ENCODE measurements around the gene SCGB1A1.
A peak's percentile ranks its signal among the peaks of the same experiment; 100 is the strongest.

Gene SCGB1A1

GRCh38 chr11:62433904-62434276 is 15.1 kb downstream of the SCGB1A1 start:
- no peak overlapping the region for H3K4me3 ChIP-seq (ENCODE audit: low read depth in 1 of 2, low read length in 2 of 2)
- H3K36me3 ChIP-seq (ENCODE audit: control insufficient read depth in 1 of 2, insufficient read depth in 2 of 2, low read length in 2 of 2): no peaks in the 10 kb centered on the region
- H3K27ac ChIP-seq (ENCODE audit: low read depth, low read length): no peak overlapping the region
- peaks cover 36 to 41% of the 10 kb centered on the region in 2 donors for H3K4me1 ChIP-seq (ENCODE audit: control insufficient read depth in 1 of 2, insufficient read depth in 2 of 2, low read length in 2 of 2)
- H3K27me3 ChIP-seq (ENCODE audit: control insufficient read depth in 1 of 2, insufficient read depth in 2 of 2, low read length in 2 of 2): no peaks in the 10 kb centered on the region
- no peaks in the 10 kb centered on the region for H3K9me3 ChIP-seq (ENCODE audit: control insufficient read depth in 1 of 2, low read length in 2 of 2)
- no peak overlapping the region for H3K9ac ChIP-seq (ENCODE audit: low read depth in 1 of 2, low read length in 2 of 2)

DNA sequence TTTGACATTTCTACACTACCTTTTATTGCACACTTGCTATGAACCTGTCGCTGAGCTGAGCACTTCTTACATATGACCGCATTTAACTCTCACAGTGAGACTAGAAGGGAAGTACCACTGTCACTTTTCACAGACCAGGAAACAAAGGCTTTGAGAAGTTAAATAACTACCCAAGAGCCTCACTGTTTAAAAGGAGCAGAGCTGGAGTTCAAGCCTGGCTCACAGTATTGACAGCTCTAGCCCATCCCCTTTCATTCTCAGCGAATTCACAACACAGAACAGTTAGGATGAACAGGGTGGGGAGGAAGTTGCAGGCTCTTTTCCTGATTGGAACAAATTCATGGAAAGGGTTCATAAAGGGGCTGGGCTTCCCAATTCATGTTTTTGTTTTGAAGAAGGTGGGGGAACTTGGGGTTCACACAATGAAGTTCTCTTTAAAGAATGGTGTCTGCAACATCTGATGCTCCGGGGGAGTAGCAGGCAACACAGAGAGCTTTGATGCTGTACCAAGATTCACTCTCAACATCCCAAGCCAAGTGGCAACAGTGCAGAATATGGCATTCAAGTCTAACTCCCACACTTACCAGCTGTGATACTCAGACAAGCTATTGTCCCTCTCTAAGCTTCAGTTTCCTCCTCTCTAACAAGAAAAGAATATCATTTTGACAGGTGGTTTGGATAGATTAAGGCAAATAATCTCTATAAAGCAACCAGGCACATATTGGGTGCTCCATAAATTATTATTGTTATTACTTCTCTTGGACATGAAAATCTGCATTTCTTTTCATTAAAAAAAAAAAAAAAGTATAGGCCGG is 17.2 kb downstream of the SCGB1A1 start:
- Histone ChIP-seq H3K9me3 (ENCODE audit: control insufficient read depth in 1 of 2, low read length in 2 of 2) (no peaks in the 10 kb centered on the region), H3K36me3 (ENCODE audit: control insufficient read depth in 1 of 2, insufficient read depth in 2 of 2, low read length in 2 of 2) (no peaks in the 10 kb centered on the region), H3K4me3 (ENCODE audit: low read depth in 1 of 2, low read length in 2 of 2) (no peak overlapping the region), H3K4me1 (ENCODE audit: control insufficient read depth in 1 of 2, insufficient read depth in 2 of 2, low read length in 2 of 2) (peaks cover 39 to 45% of the 10 kb centered on the region in 2 donors), H3K9ac (ENCODE audit: low read depth in 1 of 2, low read length in 2 of 2) (no peak overlapping the region), H3K27me3 (ENCODE audit: control insufficient read depth in 1 of 2, insufficient read depth in 2 of 2, low read length in 2 of 2) (no peaks in the 10 kb centered on the region), H3K27ac (ENCODE audit: low read depth, low read length) (no peak overlapping the region)

- no peaks in the 10 kb centered on the region for H3K9me3 ChIP-seq (ENCODE audit: control insufficient read depth in 1 of 2, low read length in 2 of 2)
Measured at GRCh38 chr11:62437616-62438015, 18.8 kb downstream of the SCGB1A1 start.

GRCh38 chr11:62438641-62439040 is 19.8 kb downstream of the SCGB1A1 start:
- Histone ChIP-seq H3K4me3 (ENCODE audit: low read depth in 1 of 2, low read length in 2 of 2) (no peak overlapping the region), H3K9ac (ENCODE audit: low read depth in 1 of 2, low read length in 2 of 2) (no peak overlapping the region), H3K9me3 (ENCODE audit: control insufficient read depth in 1 of 2, low read length in 2 of 2) (no peaks in the 10 kb centered on the region), H3K27me3 (ENCODE audit: control insufficient read depth in 1 of 2, insufficient read depth in 2 of 2, low read length in 2 of 2) (no peaks in the 10 kb centered on the region), H3K4me1 (ENCODE audit: control insufficient read depth in 1 of 2, insufficient read depth in 2 of 2, low read length in 2 of 2) (peaks cover 19 to 20% of the 10 kb centered on the region in 2 donors), H3K27ac (ENCODE audit: low read depth, low read length) (no peak overlapping the region), H3K36me3 (ENCODE audit: control insufficient read depth in 1 of 2, insufficient read depth in 2 of 2, low read length in 2 of 2) (no peaks in the 10 kb centered on the region)

More at GRCh38 chr11:62437616-62438015, 18.8 kb downstream of the SCGB1A1 start:
- H3K4me3 ChIP-seq (ENCODE audit: low read depth in 1 of 2, low read length in 2 of 2): no peak overlapping the region
- peaks cover 25 to 30% of the 10 kb centered on the region in 2 donors for H3K4me1 ChIP-seq (ENCODE audit: control insufficient read depth in 1 of 2, insufficient read depth in 2 of 2, low read length in 2 of 2)
- H3K9ac ChIP-seq (ENCODE audit: low read depth in 1 of 2, low read length in 2 of 2): no peak overlapping the region
- no peaks in the 10 kb centered on the region for H3K27me3 ChIP-seq (ENCODE audit: control insufficient read depth in 1 of 2, insufficient read depth in 2 of 2, low read length in 2 of 2)
- no peak overlapping the region for H3K27ac ChIP-seq (ENCODE audit: low read depth, low read length)
- no peaks in the 10 kb centered on the region for H3K36me3 ChIP-seq (ENCODE audit: control insufficient read depth in 1 of 2, insufficient read depth in 2 of 2, low read length in 2 of 2)

DNA sequence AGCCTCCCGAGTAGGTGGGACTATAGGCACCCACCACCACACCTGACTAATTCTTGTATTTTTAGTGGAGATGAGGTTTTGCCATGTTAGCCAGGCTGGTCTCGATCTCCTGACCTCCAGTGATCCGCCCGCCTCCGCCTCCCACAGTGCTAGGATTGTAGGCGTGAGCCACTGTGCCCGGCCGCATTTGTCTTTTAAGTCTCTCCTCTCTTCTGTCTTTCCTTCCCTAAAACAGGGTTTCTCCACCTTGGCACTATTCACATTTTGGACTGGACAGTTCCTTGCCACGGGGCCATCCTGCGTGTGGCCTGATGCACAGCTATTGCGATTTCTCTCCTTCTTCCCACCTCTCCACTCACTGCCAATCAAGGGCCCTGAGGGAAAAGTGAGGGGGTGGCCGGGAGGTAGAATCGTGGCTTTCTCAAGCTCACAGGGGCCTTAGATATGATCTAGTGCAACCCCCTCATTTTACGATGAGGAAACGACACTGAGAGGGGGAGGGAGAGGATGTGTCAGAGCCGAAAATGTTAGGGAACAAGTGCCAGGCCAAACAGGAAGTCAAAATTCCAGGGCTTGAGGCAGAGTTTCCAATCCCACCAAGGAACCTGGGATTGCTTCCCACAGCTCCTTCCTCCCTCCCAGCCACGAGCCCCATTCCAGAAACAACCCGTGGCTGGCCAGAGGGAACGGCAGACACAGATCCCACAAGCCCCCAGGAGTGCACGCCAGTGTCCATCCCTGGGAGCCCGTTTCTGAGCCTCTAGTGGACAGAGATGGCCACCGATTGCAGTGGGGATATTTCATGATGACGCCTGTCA is 21.2 kb downstream of the SCGB1A1 start:
- H3K4me3 ChIP-seq (ENCODE audit: low read depth in 1 of 2, low read length in 2 of 2): no peak overlapping the region
- no peaks in the 10 kb centered on the region for H3K36me3 ChIP-seq (ENCODE audit: control insufficient read depth in 1 of 2, insufficient read depth in 2 of 2, low read length in 2 of 2)
- H3K4me1 ChIP-seq (ENCODE audit: control insufficient read depth in 1 of 2, insufficient read depth in 2 of 2, low read length in 2 of 2): peaks cover 24 to 27% of the 10 kb centered on the region in 2 donors
- no peaks in the 10 kb centered on the region for H3K27me3 ChIP-seq (ENCODE audit: control insufficient read depth in 1 of 2, insufficient read depth in 2 of 2, low read length in 2 of 2)
- H3K27ac ChIP-seq (ENCODE audit: low read depth, low read length): no peak overlapping the region
- no peaks in the 10 kb centered on the region for H3K9me3 ChIP-seq (ENCODE audit: control insufficient read depth in 1 of 2, low read length in 2 of 2)
- H3K9ac ChIP-seq (ENCODE audit: low read depth in 1 of 2, low read length in 2 of 2): no peak overlapping the region

DNA sequence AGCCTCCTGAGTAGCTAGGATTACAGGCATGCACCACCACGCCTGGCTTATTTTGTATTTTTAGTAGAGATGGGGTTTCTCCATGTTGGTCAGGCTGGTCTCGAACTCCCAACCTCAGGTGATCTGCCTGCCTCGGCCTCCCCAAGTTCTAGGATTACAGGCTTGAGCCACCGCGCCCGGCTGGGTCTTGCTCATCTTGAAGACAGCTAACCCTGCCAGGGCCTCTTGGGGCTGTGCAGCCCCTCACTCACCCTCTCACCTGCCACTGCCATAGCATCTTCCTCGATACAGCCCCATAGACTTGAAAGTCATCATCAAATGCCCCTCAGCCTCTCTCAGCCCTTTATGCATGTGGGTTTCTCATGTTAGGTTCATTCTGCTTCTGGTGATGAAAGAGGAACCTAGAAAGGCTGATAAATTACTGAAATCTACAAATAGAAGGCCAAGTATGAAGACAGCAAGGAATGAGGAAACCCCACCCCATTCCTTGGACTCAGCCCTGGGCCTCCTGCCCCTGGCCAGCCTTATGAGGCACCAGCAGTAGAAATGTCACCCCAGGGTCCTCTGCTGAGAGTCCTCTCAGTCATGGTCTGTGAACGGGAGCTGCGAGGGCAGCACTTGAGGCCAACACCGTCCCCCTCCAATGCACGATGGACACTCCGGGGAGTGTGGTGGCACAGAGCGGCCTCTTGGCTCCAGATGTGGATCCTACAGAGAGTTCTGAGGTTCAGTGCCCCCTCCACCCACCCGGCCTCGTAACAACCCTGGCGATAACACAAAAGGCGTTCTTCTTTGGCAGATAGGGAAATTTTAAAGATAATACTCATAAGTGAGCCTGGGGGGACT is 24.8 kb downstream of the SCGB1A1 start:
- H3K36me3 ChIP-seq (ENCODE audit: control insufficient read depth in 1 of 2, insufficient read depth in 2 of 2, low read length in 2 of 2): no peaks in the 10 kb centered on the region
- peaks cover 33 to 39% of the 10 kb centered on the region in 2 donors for H3K4me1 ChIP-seq (ENCODE audit: control insufficient read depth in 1 of 2, insufficient read depth in 2 of 2, low read length in 2 of 2)
- H3K4me3 ChIP-seq (ENCODE audit: low read depth in 1 of 2, low read length in 2 of 2): peak overlapping the region in 1 of 2 donors; percentile 59
- no peaks in the 10 kb centered on the region for H3K27me3 ChIP-seq (ENCODE audit: control insufficient read depth in 1 of 2, insufficient read depth in 2 of 2, low read length in 2 of 2)
- peak overlapping the region; percentile 53 for H3K27ac ChIP-seq (ENCODE audit: low read depth, low read length)
- H3K9me3 ChIP-seq (ENCODE audit: control insufficient read depth in 1 of 2, low read length in 2 of 2): no peaks in the 10 kb centered on the region
- H3K9ac ChIP-seq (ENCODE audit: low read depth in 1 of 2, low read length in 2 of 2): peak overlapping the region; percentile 46 to 54

GRCh38 chr11:62444236-62444833 is 25.5 kb downstream of the SCGB1A1 start:
- Histone ChIP-seq H3K9me3 (ENCODE audit: control insufficient read depth in 1 of 2, low read length in 2 of 2) (no peaks in the 10 kb centered on the region), H3K4me1 (ENCODE audit: control insufficient read depth in 1 of 2, insufficient read depth in 2 of 2, low read length in 2 of 2) (peaks cover 32 to 39% of the 10 kb centered on the region in 2 donors)

GRCh38 chr11:62444835-62445234 is 26.0 kb downstream of the SCGB1A1 start:
- H3K9me3 ChIP-seq (ENCODE audit: control insufficient read depth in 1 of 2, low read length in 2 of 2): no peaks in the 10 kb centered on the region
- no peaks in the 10 kb centered on the region for H3K36me3 ChIP-seq (ENCODE audit: control insufficient read depth in 1 of 2, insufficient read depth in 2 of 2, low read length in 2 of 2)
- no peak overlapping the region for H3K27ac ChIP-seq (ENCODE audit: low read depth, low read length)
- H3K27me3 ChIP-seq (ENCODE audit: control insufficient read depth in 1 of 2, insufficient read depth in 2 of 2, low read length in 2 of 2): no peaks in the 10 kb centered on the region
- H3K4me1 ChIP-seq (ENCODE audit: control insufficient read depth in 1 of 2, insufficient read depth in 2 of 2, low read length in 2 of 2): peaks cover 31 to 38% of the 10 kb centered on the region in 2 donors
- peak overlapping the region; percentile 54 to 59 for H3K4me3 ChIP-seq (ENCODE audit: low read depth in 1 of 2, low read length in 2 of 2)
- H3K9ac ChIP-seq (ENCODE audit: low read depth in 1 of 2, low read length in 2 of 2): peak overlapping the region; percentile 46 to 54

More at GRCh38 chr11:62444236-62444833, 25.5 kb downstream of the SCGB1A1 start:
- H3K4me3 ChIP-seq (ENCODE audit: low read depth in 1 of 2, low read length in 2 of 2): peak overlapping the region; percentile 54 to 59
- no peaks in the 10 kb centered on the region for H3K36me3 ChIP-seq (ENCODE audit: control insufficient read depth in 1 of 2, insufficient read depth in 2 of 2, low read length in 2 of 2)
- no peaks in the 10 kb centered on the region for H3K27me3 ChIP-seq (ENCODE audit: control insufficient read depth in 1 of 2, insufficient read depth in 2 of 2, low read length in 2 of 2)
- H3K9ac ChIP-seq (ENCODE audit: low read depth in 1 of 2, low read length in 2 of 2): peak overlapping the region; percentile 46 to 54
- H3K27ac ChIP-seq (ENCODE audit: low read depth, low read length): peak overlapping the region; percentile 53

- H3K9ac ChIP-seq (ENCODE audit: low read depth in 1 of 2, low read length in 2 of 2): no peak overlapping the region
Measured at GRCh38 chr11:62445314-62445740, 26.5 kb downstream of the SCGB1A1 start.

More at GRCh38 chr11:62445314-62445740, 26.5 kb downstream of the SCGB1A1 start:
- H3K4me3 ChIP-seq (ENCODE audit: low read depth in 1 of 2, low read length in 2 of 2): no peak overlapping the region
- H3K36me3 ChIP-seq (ENCODE audit: control insufficient read depth in 1 of 2, insufficient read depth in 2 of 2, low read length in 2 of 2): no peaks in the 10 kb centered on the region
- H3K27ac ChIP-seq (ENCODE audit: low read depth, low read length): no peak overlapping the region
- no peaks in the 10 kb centered on the region for H3K9me3 ChIP-seq (ENCODE audit: control insufficient read depth in 1 of 2, low read length in 2 of 2)
- H3K27me3 ChIP-seq (ENCODE audit: control insufficient read depth in 1 of 2, insufficient read depth in 2 of 2, low read length in 2 of 2): no peaks in the 10 kb centered on the region
- H3K4me1 ChIP-seq (ENCODE audit: control insufficient read depth in 1 of 2, insufficient read depth in 2 of 2, low read length in 2 of 2): peaks cover 26 to 33% of the 10 kb centered on the region in 2 donors
